BJ (cell line): Measurements from ENCODE around the gene PTPRM. TPM values are rescaled to one million over a fixed set of nuclear protein-coding genes. Genes with fewer than 3 reads are reported as not detected.

Source experiments
- CTCF ChIA-PET: fragments of 350-600 bp; formaldehyde crosslinking; extraction: SDS; loops from one replicate; lab custom pipeline; 2021; ENCODE audit warnings: antibody characterized with exemption, inconsistent platforms; lab: Yijun Ruan, JAX
- POLR2A ChIA-PET: fragments of 300-600 bp; sonication (Branson Sonifier 250); formaldehyde crosslinking; extraction: SDS; loops from one replicate; lab custom pipeline; 2021; ENCODE audit warnings: antibody characterized with exemption; lab: Charles Lee
- DNase-seq: peaks from one replicate; pipeline ENCODE4 v3.0.0-alpha.2; 2011; ENCODE audit warnings: low read depth
- H3K27me3 ChIP-seq: 2 replicates; pipeline ENCODE4 v1.6.0; 2011; ENCODE audit warnings: low read length; ENCODE audit not compliant: control insufficient read depth, insufficient read depth
- H3K36me3 ChIP-seq: 2 replicates; pipeline ENCODE4 v1.5.1; 2011; ENCODE audit warnings: low read length; ENCODE audit not compliant: control insufficient read depth, insufficient read depth
- H3K4me3 ChIP-seq: 2 replicates; pipeline ENCODE4 v1.5.1; 2011; ENCODE audit warnings: low read depth, mild to moderate bottlenecking, control low read depth, low read length
- CTCF ChIP-seq: IDR thresholded peaks from 2 replicates; pipeline ENCODE4 v1.5.1; 2011; ENCODE audit warnings: low read depth, mild to moderate bottlenecking, control low read depth, inconsistent platforms, low read length, moderate library complexity; ENCODE audit not compliant: insufficient read depth
- polyA plus RNA-seq: library from polyadenylated mRNA; depleted of rRNA; stranded (reverse); fragments of >200 nt; gene quantifications from 2 replicates; pipeline ENCODE4 v1.2.3, GENCODE V29; 2011

Gene PTPRM
- polyA plus RNA-seq, 1 experiment: 149 TPM

DNA sequence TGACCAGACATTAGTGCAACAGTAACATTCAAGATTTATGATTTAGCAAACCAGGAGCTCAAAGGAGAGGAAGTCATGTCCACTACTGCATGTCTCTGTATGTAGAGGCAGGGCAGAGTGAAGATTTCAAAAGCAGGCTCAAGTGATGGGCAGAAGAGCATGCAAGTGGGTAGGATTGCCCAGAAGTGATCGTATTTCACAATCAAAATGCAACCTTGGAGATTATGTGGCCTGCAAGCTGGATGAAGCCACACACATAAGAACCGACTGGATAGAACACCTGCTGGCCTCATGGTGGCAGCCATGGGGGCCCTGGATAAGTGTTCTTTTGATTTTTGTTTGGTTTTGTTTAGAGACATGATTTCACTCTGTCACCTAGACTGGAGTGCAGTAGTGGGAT, 755.4 kb downstream of the PTPRM start:
- TF ChIP-seq CTCF: no peak
- no peaks in the 10 kb centered on the region for H3K36me3 ChIP-seq
- ChIA-PET POLR2A (no interaction called here), CTCF (no interaction called here)
- no peak overlapping the region for H3K4me3 ChIP-seq
- no peaks in the 10 kb centered on the region for H3K27me3 ChIP-seq
- DNase-seq: no peak

- POLR2A ChIA-PET: interaction anchor here (0.7 kb wide), 1 partner anchor 1268 kb away, joined by 3 read pairs; no protein-coding TSS in a partner anchor
- H3K4me3 ChIP-seq: no peak overlapping the region
- H3K27me3 ChIP-seq: no peaks in the 10 kb centered on the region
- no peaks in the 10 kb centered on the region for H3K36me3 ChIP-seq
- CTCF ChIA-PET: no interaction called here
- DNase-seq: no peak
- no peak for TF ChIP-seq CTCF
These were observed 757.4 kb downstream of the PTPRM start for GRCh38 chr18:8324343-8325065.

- Histone ChIP-seq H3K36me3 (no peaks in the 10 kb centered on the region), H3K27me3 (no peaks in the 10 kb centered on the region), H3K4me3 (no peak overlapping the region)
- POLR2A ChIA-PET: no interaction called here
- no peak for DNase-seq
- CTCF ChIA-PET: interaction anchor here (1.5 kb wide), 1 partner anchor 63 kb away, joined by 3 read pairs; no protein-coding TSS in a partner anchor
- no peak for TF ChIP-seq CTCF
These were observed 759.8 kb downstream of the PTPRM start for GRCh38 chr18:8326763-8327394.

DNA sequence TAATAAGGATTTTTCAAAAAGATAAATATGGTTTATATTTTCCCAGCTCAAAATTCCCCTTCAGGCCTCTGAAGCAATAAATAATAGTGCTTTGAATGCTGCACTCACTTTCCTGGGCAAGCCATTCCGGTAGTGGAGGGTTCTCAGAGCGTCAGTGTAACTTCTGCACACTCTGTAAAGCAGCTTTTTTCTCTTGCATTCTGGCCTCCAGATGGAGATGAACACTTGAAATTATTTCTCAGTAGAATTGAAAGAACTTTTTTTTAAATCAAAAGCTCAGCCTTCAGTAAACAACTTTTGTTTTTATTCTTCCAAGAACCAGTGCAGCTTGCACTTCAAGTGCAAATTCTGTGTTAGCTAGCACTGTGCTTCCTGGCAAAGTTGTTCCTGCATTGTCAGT, 761.0 kb downstream of the PTPRM start:
- CTCF ChIA-PET: interaction anchor here (0.7 to 1.5 kb wide), 3 partner anchors 8 to 62 kb away, joined by 3 read pairs; no protein-coding TSS in a partner anchor
- H3K4me3 ChIP-seq: no peak overlapping the region
- H3K36me3 ChIP-seq: no peaks in the 10 kb centered on the region
- DNase-seq: no peak
- POLR2A ChIA-PET: no interaction called here
- no peak for TF ChIP-seq CTCF
- no peaks in the 10 kb centered on the region for H3K27me3 ChIP-seq

DNA sequence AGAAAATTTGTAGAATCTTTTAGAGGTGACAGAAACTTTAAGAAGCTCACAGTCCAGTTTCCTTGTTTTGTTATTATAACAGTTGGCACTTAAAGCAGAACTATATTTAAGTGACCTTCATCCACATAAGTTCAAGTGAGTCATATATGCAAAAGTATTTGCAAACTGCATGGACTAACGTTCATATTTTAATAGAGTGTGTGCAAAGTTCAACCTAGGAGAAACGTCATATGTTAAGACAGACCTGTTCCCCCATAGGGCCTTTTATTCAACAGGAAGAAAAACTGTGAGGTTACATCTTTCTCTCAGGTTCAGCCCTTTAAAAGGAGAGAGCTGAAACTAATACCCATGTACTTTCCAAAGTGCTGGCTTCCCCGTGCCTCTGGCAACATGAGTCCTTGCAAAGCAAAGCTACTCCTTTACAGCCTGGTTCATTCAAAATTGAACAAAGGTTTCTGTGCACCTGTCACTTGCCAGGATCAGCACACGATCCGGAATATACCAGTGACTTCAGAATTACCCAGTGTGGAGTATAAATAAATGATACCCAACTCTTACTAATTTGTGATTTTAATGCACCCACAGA, 762.2 kb downstream of the PTPRM start:
- no peaks in the 10 kb centered on the region for H3K27me3 ChIP-seq
- H3K36me3 ChIP-seq: no peaks in the 10 kb centered on the region; the same call in 1 of the 2 replicates
- H3K4me3 ChIP-seq: no peak overlapping the region
- ChIA-PET POLR2A (no interaction called here), CTCF (no interaction called here)
- DNase-seq: peak; percentile 6
- no peak for TF ChIP-seq CTCF
